Lung (tissue), 12 donors: Measurements from ENCODE around the gene WDR55. TPM values are rescaled to one million over a fixed set of nuclear protein-coding genes. Genes with fewer than 3 reads are reported as not detected.
A peak's percentile ranks its signal among the peaks of the same experiment; 100 is the strongest.
"Not testable (repeated sequence)": the region's sequence is repeated elsewhere in the genome, so short reads cannot be mapped to it uniquely, and the experiment has no call there.

Source experiments
- ATAC-seq: fragments of 200-7000 bp; cut with Tn5 transposase; one replicate; pipeline ENCODE4 v1.9.1; 2020; ENCODE audit warnings: moderate number of reproducible peaks; ENCODE audit not compliant: insufficient read depth, low FRiP score
- DNase-seq, 3 donors: peaks; one replicate each; pipeline ENCODE4 v3.0.0-alpha.2; 2013 to 2017
- H3K27ac ChIP-seq, 2 donors: one replicate each; pipeline ENCODE4 v1.5.1; 2013; ENCODE audit warnings: mild to moderate bottlenecking in 2 of 2, moderate library complexity in 2 of 2, control low read depth in 1 of 2, inconsistent platforms in 1 of 2, low read depth in 1 of 2, low read length in 1 of 2
- H3K27me3 ChIP-seq, 3 donors: one replicate each; pipeline ENCODE4 v1.5.1; 2013; ENCODE audit warnings: low read length in 2 of 3; ENCODE audit not compliant: control insufficient read depth in 3 of 3, insufficient read depth in 3 of 3
- H3K36me3 ChIP-seq, 4 donors: one replicate each; pipeline ENCODE4 v1.5.1; 2013; ENCODE audit warnings: low read length in 4 of 4, mild to moderate bottlenecking in 1 of 4, moderate library complexity in 1 of 4; ENCODE audit not compliant: control insufficient read depth in 4 of 4, insufficient read depth in 4 of 4
- H3K4me1 ChIP-seq, 5 donors: one replicate each; pipeline ENCODE4 v1.5.1; 2013; ENCODE audit warnings: low read length in 5 of 5, mild to moderate bottlenecking in 2 of 5, moderate library complexity in 1 of 5; ENCODE audit not compliant: control insufficient read depth in 5 of 5, insufficient read depth in 5 of 5
- H3K4me3 ChIP-seq: one replicate; pipeline ENCODE4 v1.5.1; 2013; ENCODE audit warnings: mild to moderate bottlenecking, control low read depth, moderate library complexity
- H3K9ac ChIP-seq, 2 donors: one replicate each; pipeline ENCODE4 v1.5.1; 2013; ENCODE audit warnings: low read length in 2 of 2, control low read depth in 1 of 2; ENCODE audit not compliant: insufficient read depth in 1 of 2
- H3K9me3 ChIP-seq, 4 donors: one replicate each; pipeline ENCODE4 v1.5.1; 2013; ENCODE audit warnings: low read length in 3 of 4, mild to moderate bottlenecking in 1 of 4, moderate library complexity in 1 of 4; ENCODE audit not compliant: control insufficient read depth in 4 of 4, insufficient read depth in 3 of 4
- CTCF ChIP-seq: IDR thresholded peaks from 2 replicates; pipeline ENCODE4 v1.5.1; 2012; ENCODE audit warnings: mild to moderate bottlenecking; ENCODE audit errors: control extremely low read depth, extremely low read depth
- WGBS, 2 donors: extraction: QIAGEN DNeasy Blood & Tissue Kit; methylation state at CpG; one replicate each; pipeline ENCODE4 v1.1.7; 2013; 5-methylcytosine and 5-hydroxymethylcytosine counted together
- polyA plus RNA-seq, 2 donors: library from polyadenylated mRNA; stranded (reverse); fragments of 200-250 nt; gene quantifications; one replicate each; pipeline ENCODE4 v1.2.1, GENCODE V29; 2013
- total RNA-seq, 2 donors: library from RNA; depleted of rRNA in 1 of 2; stranded (reverse); fragments of >200 nt in 1 of 2; gene quantifications; one replicate each; pipeline ENCODE4 v1.2.1, GENCODE V29; 2014 to 2021
- donor health status: control.
- donor health status: control.
- donor health status: Bipolar disorder and iron deficiency.
- donor health status: healthy.
- donor health status: DM: yes; HTN: yes; CAD: no.

WDR55 gene
- total and polyA plus RNA-seq, 4 donors: 15.0 to 25.5 (median 17.2) TPM

DNA sequence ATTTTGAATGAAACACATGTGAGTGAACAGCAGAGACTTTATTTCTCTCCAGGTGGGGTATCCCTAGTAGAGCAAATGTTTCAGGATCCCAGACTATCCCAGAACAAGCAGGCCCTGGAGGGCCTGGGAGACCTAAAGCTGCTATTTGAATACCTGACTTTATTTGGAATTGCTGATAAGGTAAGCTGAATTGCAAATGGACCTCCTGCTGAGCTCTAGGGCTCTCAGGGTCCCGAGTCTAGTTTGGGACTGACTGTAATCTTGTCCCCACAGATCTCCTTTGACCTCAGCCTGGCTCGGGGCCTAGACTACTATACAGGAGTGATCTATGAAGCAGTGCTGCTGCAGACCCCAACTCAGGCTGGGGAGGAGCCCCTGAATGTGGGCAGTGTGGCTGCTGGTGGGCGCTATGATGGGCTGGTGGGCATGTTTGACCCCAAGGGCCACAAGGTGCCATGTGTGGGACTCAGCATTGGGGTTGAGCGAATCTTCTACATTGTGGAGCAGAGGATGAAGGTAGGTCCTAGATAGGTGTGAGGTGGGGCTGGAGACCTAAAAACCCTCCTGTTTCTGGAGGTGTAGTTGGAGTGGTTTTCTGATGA is 32.3 kb downstream of the WDR55 start:
- Histone ChIP-seq H3K9me3 (no peaks in the 10 kb centered on the region), H3K4me3 (no peak overlapping the region), H3K4me1 (peaks cover 0 to 18% (median 11%) of the 10 kb centered on the region in 5 donors), H3K27ac (no peak overlapping the region), H3K27me3 (no peaks in the 10 kb centered on the region), H3K36me3 (peaks cover 44 to 59% (median 46%) of the 10 kb centered on the region in 4 donors), H3K9ac (no peak overlapping the region)
- WGBS, 2 donors: 91 to 96% methylated on average over 4 of the region's 4 CpGs
- ATAC-seq (no peak), DNase-seq (no peak)
- no peak for TF ChIP-seq CTCF

DNA sequence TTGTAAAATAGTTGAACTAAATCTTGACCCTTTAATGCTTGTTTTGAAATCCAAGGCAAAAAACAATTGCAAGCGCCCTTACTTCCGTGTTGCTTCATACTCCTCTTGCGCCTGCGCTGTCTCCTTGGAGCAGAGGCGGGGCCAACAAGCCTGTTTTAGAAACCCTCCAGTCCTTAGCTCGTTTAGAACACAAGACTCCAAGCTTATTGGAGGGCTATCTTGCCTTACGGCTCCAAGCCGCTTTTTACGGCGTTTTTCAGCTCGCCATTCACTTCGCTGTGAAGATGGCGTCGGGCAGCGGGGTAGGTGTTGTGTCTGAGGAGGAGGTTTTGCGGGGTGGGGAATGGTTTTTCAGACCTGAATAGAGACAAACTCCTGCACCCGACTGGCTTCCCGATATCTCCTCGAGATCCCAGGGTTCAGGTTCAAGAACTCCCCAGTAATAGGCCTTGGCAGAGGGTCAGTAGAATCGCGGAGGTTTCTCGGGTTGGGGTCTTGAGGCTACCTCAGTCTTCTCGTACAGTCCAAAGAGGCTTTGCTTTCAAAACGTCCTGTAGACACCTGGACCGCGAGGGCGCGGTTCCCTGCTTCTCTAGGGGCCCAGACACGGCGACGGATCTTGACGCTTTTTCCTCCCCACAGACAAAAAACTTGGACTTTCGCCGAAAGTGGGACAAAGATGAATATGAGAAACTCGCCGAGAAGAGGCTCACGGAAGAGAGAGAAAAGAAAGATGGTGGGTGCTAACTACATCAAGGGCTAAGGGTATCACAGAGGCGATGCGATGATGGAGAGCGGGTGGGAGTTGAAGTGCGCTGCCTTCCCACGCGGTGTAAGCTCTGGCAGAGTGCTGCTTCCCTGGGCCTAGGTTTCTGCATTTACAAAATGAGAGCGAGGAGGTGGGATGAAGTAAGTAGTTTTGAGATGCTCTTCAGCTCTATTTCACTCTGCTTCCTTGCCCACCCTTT is 35.8 kb downstream of the WDR55 start, which contains the start of gene ZMAT2:
TSS of gene ZMAT2 (plus strand) at position 271 of the 968 bp plus-strand sequence. CDS start at position 285, 14 bp downstream.
- Histone ChIP-seq H3K4me3 (peak within 1 kb of the TSS; percentile 80), H3K27ac (peak within 1 kb of the TSS; percentile 39 to 80), H3K4me1 (peaks cover 0 to 13% (median 5%) of the 10 kb centered on the region in 5 donors), H3K9me3 (no peaks in the 10 kb centered on the region), H3K27me3 (no peaks in the 10 kb centered on the region), H3K9ac (peak within 1 kb of the TSS; percentile 82 to 85), H3K36me3 (peaks cover 46 to 70% (median 54%) of the 10 kb centered on the region in 4 donors)
- 1 to 3% methylated on average over 44 of the region's 44 CpGs for WGBS, 2 donors
- ATAC-seq: peak; percentile 100
- no peak for TF ChIP-seq CTCF
- peak; percentile 95 to 99 (median 98) for DNase-seq

DNA sequence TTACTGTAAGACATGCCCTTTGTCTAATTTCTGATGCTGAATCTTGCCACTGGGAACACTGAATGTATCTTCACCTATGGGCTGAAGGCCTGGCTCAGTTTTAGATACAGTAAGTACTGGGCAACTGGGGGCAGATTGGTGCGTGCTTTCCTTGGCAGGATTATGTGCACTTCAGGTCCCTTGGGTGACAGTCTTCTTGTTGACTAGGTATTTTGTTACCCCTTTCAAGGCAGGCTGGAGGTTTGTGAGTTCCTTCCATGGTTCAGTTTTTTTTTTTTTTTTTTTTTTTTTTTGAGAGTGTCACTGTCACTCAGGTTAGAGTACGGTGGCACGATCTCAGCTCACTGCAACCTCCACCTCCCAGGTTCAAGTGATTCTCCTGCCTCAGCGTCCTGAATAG is 43.1 kb downstream of the WDR55 start:
- ATAC-seq: no peak
- TF ChIP-seq CTCF: no peak

DNA sequence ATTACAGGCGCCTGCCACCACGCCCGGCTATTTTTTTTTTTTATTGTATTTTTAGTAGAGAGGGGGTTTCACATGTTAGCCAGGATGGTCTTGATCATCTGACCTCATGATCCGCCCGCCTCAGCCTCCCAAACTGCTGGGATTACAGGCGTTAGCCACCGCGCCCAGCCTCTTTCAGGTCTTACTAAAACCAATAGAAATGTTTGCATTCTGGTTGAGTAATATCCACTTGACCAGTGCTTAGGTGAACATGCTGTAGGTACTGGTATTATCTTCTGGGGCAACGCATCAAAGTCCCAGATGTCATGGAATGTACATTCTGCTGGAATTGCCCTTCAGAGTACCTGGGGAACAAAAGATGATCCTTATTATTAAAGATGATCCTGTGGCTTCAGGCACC is 44.1 kb downstream of the WDR55 start:
- not testable (repeated sequence) for DNase-seq, ATAC-seq, H3K9ac ChIP-seq, H3K4me3 ChIP-seq, H3K9me3 ChIP-seq, H3K4me1 ChIP-seq, H3K27ac ChIP-seq, H3K27me3 ChIP-seq
- peaks cover 16 to 22% (median 20%) of the 10 kb centered on the region in 4 donors for H3K36me3 ChIP-seq
- WGBS, 2 donors: 86 to 92% methylated on average over 9 of the region's 9 CpGs

More for the DNA sequence above, 43.1 kb downstream of the WDR55 start:
- Histone ChIP-seq H3K4me3 (no peak overlapping the region), H3K9ac (no peak overlapping the region), H3K9me3 (no peaks in the 10 kb centered on the region), H3K27me3 (no peaks in the 10 kb centered on the region), H3K27ac (no peak overlapping the region), H3K36me3 (peaks cover 18 to 26% (median 25%) of the 10 kb centered on the region in 4 donors), H3K4me1 (no peaks in the 10 kb centered on the region)
- DNase-seq: no peak
- WGBS, 2 donors: 95 to 96% methylated on average over 4 of the region's 4 CpGs
